HEK293T (cell line): ENCODE results near the gene UBTD1.
A peak's percentile ranks its signal among the peaks of the same experiment; 100 is the strongest.

Experiments
- CTCF ChIA-PET: fragments of 350-600 bp; formaldehyde crosslinking; extraction: SDS; loops from one replicate; lab custom pipeline; 2021; ENCODE audit warnings: antibody characterized with exemption, inconsistent platforms; lab: Yijun Ruan, JAX
- POLR2A ChIA-PET: fragments of 350-600 bp; formaldehyde crosslinking; extraction: SDS; loops from one replicate; lab custom pipeline; 2020; ENCODE audit warnings: antibody characterized with exemption, inconsistent platforms; lab: Yijun Ruan, JAX
- DNase-seq: peaks from one replicate; pipeline ENCODE4 v3.0.0; 2012; ENCODE audit warnings: mixed read lengths; ENCODE audit errors: extremely low spot score
- ARNT ChIP-seq: fragments of 450-650 bp; IDR thresholded peaks from 2 replicates; pipeline ENCODE4 v1.6.1; 2017; ENCODE audit warnings: mild to moderate bottlenecking
- BHLHE40 ChIP-seq: fragments of 450-650 bp; IDR thresholded peaks from 2 replicates; pipeline ENCODE4 v1.6.1; 2016; ENCODE audit warnings: mild to moderate bottlenecking, moderate library complexity, borderline replicate concordance
- CTBP1 ChIP-seq: fragments of 450-650 bp; IDR thresholded peaks from 2 replicates; pipeline ENCODE4 v1.6.1; 2016; ENCODE audit warnings: borderline replicate concordance
- ELF4 ChIP-seq: fragments of 450-650 bp; IDR thresholded peaks from 2 replicates; pipeline ENCODE4 v1.6.1; 2017; ENCODE audit warnings: antibody characterized with exemption
- FOXA1 ChIP-seq: fragments of 450-650 bp; IDR thresholded peaks from 2 replicates; pipeline ENCODE4 v1.6.1; 2016; ENCODE audit warnings: mild to moderate bottlenecking
- FOXK2 ChIP-seq: fragments of 450-650 bp; IDR thresholded peaks from 2 replicates; pipeline ENCODE4 v1.6.1; 2016; ENCODE audit warnings: mild to moderate bottlenecking
- FOXM1 ChIP-seq: fragments of 450-650 bp; IDR thresholded peaks from 2 replicates; pipeline ENCODE4 v1.6.1; 2017; ENCODE audit warnings: mild to moderate bottlenecking, borderline replicate concordance
- HDGF ChIP-seq: fragments of 450-650 bp; IDR thresholded peaks from 2 replicates; pipeline ENCODE4 v1.6.1; 2017; ENCODE audit warnings: antibody characterized with exemption, borderline replicate concordance
- L3MBTL2 ChIP-seq: fragments of 450-650 bp; conservative IDR thresholded peaks from 2 replicates; pipeline ENCODE4 v1.6.1; 2016; ENCODE audit warnings: mild to moderate bottlenecking
- LEF1 ChIP-seq: fragments of 450-650 bp; IDR thresholded peaks from 2 replicates; pipeline ENCODE4 v1.6.1; 2017; ENCODE audit warnings: mild to moderate bottlenecking, borderline replicate concordance
- NFRKB ChIP-seq: fragments of 450-650 bp; IDR thresholded peaks from 2 replicates; pipeline ENCODE4 v1.6.1; 2016; ENCODE audit warnings: mild to moderate bottlenecking, moderate library complexity
- SP1 ChIP-seq: fragments of 450-650 bp; IDR thresholded peaks from 2 replicates; pipeline ENCODE4 v1.6.1; 2017
- SUZ12 ChIP-seq: fragments of 450-650 bp; IDR thresholded peaks from 2 replicates; pipeline ENCODE4 v1.6.1; 2016; ENCODE audit warnings: mild to moderate bottlenecking
- TARDBP ChIP-seq: fragments of 450-650 bp; IDR thresholded peaks from 2 replicates; pipeline ENCODE4 v1.6.1; 2016
- ZNF384 ChIP-seq: fragments of 450-650 bp; IDR thresholded peaks from 2 replicates; pipeline ENCODE4 v1.6.1; 2016
- TF ChIP-seq, protein P1 (sequence below): fragments of 450-650 bp; IDR thresholded peaks from 2 replicates; pipeline ENCODE4 v1.6.1; 2016

UBTD1 gene

GRCh38 chr10:97498841-97499560 is at the start of gene UBTD1:
Gene UBTD1, plus strand, starts transcription at chr10:97498924. Its CDS starts 280 bp downstream, at chr10:97499204.
- peak; percentile 56 for DNase-seq
- POLR2A ChIA-PET: interaction anchor here (0.6 to 1.8 kb wide), 5 partner anchors 9 to 142 kb away, joined by 3 to 5 read pairs (median 4); partner anchors contain the start of gene PI4K2A
- CTCF ChIA-PET: interaction anchor here (0.6 to 1.3 kb wide), 3 partner anchors 35 to 113 kb away, joined by 3 to 6 read pairs (median 3); no protein-coding TSS in a partner anchor

DNA sequence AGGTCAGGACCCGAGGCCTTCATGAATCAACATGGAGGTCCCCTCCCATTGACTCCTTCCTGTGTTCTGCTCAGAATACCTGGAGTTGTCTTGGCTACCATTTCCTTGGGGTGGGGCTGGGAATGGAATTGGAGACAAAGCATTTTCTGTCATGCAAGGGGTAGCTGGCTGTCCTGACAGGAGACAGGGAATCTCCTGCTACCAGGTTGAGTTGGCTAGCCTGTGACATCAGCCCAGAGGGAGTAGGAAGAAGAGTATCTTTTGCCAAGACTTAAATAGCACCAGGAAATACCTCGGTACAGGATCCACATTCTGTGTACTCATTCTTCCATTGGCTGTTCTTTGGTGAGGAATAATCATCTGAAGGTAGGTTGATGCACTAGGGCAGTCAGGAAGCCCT is 47.9 kb upstream of the UBTD1 start:
- TF ChIP-seq FOXK2 (no peak), ARNT (no peak)
- DNase-seq: no peak
- ChIA-PET POLR2A (no interaction called here), CTCF (no interaction called here)

More at GRCh38 chr10:97498841-97499560, at the start of gene UBTD1:
- TF ChIP-seq FOXM1 (no peak), L3MBTL2 (no peak), FOXK2 (no peak), LEF1 (no peak), CTBP1 (no peak), FOXA1 (no peak), TARDBP (no peak), ZNF384 (no peak), ELF4 (no peak), SP1 (no peak), SUZ12 (no peak), HDGF (no peak)

GRCh38 chr10:97451605-97452004 is 47.1 kb upstream of the UBTD1 start:
- DNase-seq: no peak
- CTCF ChIA-PET: no interaction called here
- POLR2A ChIA-PET: no interaction called here

GRCh38 chr10:97452352-97452751 is 46.4 kb upstream of the UBTD1 start:
- ChIA-PET POLR2A (interaction anchor here (1.2 kb wide), 1 partner anchor 46 kb away, joined by 3 read pairs; the partner anchor contains the start of gene UBTD1), CTCF (interaction anchor here (0.6 kb wide), 1 partner anchor 12 kb away, joined by 3 read pairs; no protein-coding TSS in a partner anchor)
- no peak for DNase-seq
- TF ChIP-seq SP1: no peak
- TF ChIP-seq ARNT: no peak
- TF ChIP-seq SUZ12: no peak
- TF ChIP-seq FOXA1: no peak
- TF ChIP-seq TARDBP: no peak

More at GRCh38 chr10:97451605-97452004, 47.1 kb upstream of the UBTD1 start:
- TF ChIP-seq SUZ12 (no peak), ARNT (no peak), FOXK2 (no peak), ELF4 (no peak), SP1 (no peak), FOXA1 (no peak), CTBP1 (no peak)

DNA sequence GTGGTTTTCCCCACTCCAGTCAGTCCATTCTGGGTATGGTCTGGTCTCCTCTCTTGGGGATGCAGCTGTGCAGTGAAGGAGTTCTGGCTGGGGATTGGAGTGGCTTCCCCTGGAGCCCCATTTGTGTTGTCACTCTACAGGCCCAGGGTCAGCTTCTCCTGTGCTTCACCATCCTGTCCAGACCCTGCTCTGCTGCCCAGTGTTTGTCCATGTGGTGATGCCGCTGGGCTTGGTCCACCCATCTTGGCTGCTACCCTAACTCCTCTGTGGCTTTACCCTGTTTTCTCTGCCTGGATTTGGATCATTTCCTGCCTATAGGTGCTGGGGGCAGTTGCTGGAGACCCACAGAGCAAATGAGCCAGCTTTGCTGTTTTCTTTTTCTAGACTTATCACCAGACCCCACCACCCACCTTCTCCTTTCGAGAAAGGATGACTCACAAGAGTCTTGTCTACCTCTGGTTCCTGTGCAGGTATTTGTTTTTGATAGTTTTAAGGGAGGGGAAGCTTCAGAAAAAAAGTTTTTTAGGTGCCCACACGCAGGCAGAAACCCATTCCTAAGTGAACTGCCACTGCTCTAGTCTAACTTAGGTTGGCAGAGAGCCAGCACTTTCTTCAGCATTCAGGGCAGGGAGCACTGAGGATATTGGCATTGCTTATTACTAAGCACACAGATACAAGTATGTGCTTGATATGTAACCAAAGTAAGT is 44.2 kb upstream of the UBTD1 start:
- DNase-seq: no peak
- POLR2A ChIA-PET: interaction anchor here (1.2 kb wide), 1 partner anchor 10 kb away, joined by 6 read pairs; no protein-coding TSS in a partner anchor

GRCh38 chr10:97456034-97456685 is 42.6 kb upstream of the UBTD1 start:
- CTCF ChIA-PET: no interaction called here
- POLR2A ChIA-PET: no interaction called here
- no peak for DNase-seq
- TF ChIP-seq ELF4 (no peak), HDGF (no peak), L3MBTL2 (no peak), SUZ12 (no peak)

More for the DNA sequence above, 44.2 kb upstream of the UBTD1 start:
- CTCF ChIA-PET: no interaction called here
- TF ChIP-seq NFRKB (no peak), BHLHE40 (no peak), HDGF (no peak), ELF4 (no peak), L3MBTL2 (no peak), ZNF384 (no peak), LEF1 (no peak), FOXM1 (no peak), CTBP1 (no peak), SUZ12 (no peak), FOXK2 (no peak), TARDBP (no peak), SP1 (no peak), FOXA1 (no peak), ARNT (no peak)
- TF ChIP-seq, protein P1, sequence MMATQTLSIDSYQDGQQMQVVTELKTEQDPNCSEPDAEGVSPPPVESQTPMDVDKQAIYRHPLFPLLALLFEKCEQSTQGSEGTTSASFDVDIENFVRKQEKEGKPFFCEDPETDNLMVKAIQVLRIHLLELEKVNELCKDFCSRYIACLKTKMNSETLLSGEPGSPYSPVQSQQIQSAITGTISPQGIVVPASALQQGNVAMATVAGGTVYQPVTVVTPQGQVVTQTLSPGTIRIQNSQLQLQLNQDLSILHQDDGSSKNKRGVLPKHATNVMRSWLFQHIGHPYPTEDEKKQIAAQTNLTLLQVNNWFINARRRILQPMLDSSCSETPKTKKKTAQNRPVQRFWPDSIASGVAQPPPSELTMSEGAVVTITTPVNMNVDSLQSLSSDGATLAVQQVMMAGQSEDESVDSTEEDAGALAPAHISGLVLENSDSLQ: no peak

GRCh38 chr10:97456686-97457065 is 42.0 kb upstream of the UBTD1 start:
- ChIA-PET CTCF (no interaction called here), POLR2A (interaction anchor here (1.1 kb wide), 1 partner anchor 23 kb away, joined by 3 read pairs; no protein-coding TSS in a partner anchor)
- no peak for TF ChIP-seq L3MBTL2
- no peak for TF ChIP-seq CTBP1
- no peak for TF ChIP-seq FOXM1
- TF ChIP-seq HDGF: no peak
- no peak for TF ChIP-seq FOXK2
- no peak for TF ChIP-seq SUZ12
- no peak for TF ChIP-seq TARDBP
- TF ChIP-seq, protein P1: no peak
- TF ChIP-seq NFRKB: no peak
- TF ChIP-seq ARNT: no peak
- TF ChIP-seq FOXA1: no peak
- TF ChIP-seq ELF4: no peak
- DNase-seq: no peak
